Astrocyte of the cerebellum (primary cell): ENCODE data around the gene MARK1.

Experiments used
- DNase-seq: peaks from one replicate; pipeline ENCODE4 v3.0.0-alpha.2; 2011; ENCODE audit warnings: low read depth
- H3K4me3 ChIP-seq: 2 replicates; pipeline ENCODE4 v1.5.1; 2011; ENCODE audit warnings: mild to moderate bottlenecking, low read depth, low read length, moderate library complexity
- in situ Hi-C: cut with HindIII; loops from 2 replicates; pipeline ENCODE4 v1.10.0; 2017; ENCODE audit warnings: low sequenced_read_pairs
- TF ChIP-seq, protein P1 (sequence below): IDR thresholded peaks from 2 replicates; pipeline ENCODE4 v1.5.1; 2012; ENCODE audit warnings: low read length, low read depth, moderate library complexity, mild to moderate bottlenecking; ENCODE audit errors: missing control alignments

The MARK1 gene

DNA sequence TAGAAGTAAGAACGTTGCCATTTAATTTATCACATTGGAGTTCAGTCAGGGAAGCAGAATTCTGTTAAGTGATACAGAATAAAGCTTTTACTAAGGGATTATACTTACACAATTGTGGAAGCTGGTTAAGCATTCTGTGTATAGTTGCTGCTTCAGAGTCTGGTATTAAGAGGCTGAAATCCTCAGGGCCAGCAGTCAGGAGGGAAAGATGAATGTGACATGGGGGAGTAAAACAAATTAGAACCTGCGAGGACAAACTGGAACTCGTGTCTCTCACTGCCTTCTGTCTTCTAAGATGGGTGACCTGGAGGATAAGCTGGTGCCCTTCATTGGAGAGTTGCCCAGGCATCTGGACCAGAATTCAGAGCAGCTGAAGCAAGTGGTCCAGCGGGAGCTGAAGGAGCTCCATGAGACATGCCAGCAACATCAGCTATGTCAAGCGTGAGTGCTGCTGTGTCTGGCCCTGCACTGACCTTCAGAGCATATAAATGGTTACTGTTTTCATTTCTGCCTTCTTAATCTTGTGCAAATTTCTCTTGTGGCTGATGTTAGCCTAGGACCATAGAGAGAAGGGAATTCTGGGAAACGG, 23.0 kb downstream of the MARK1 start:
- in situ Hi-C loops, result no loop called here
- TF ChIP-seq, protein P1, sequence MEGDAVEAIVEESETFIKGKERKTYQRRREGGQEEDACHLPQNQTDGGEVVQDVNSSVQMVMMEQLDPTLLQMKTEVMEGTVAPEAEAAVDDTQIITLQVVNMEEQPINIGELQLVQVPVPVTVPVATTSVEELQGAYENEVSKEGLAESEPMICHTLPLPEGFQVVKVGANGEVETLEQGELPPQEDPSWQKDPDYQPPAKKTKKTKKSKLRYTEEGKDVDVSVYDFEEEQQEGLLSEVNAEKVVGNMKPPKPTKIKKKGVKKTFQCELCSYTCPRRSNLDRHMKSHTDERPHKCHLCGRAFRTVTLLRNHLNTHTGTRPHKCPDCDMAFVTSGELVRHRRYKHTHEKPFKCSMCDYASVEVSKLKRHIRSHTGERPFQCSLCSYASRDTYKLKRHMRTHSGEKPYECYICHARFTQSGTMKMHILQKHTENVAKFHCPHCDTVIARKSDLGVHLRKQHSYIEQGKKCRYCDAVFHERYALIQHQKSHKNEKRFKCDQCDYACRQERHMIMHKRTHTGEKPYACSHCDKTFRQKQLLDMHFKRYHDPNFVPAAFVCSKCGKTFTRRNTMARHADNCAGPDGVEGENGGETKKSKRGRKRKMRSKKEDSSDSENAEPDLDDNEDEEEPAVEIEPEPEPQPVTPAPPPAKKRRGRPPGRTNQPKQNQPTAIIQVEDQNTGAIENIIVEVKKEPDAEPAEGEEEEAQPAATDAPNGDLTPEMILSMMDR, result no peak
- no peak for DNase-seq
- no peak overlapping the region for H3K4me3 ChIP-seq

DNA sequence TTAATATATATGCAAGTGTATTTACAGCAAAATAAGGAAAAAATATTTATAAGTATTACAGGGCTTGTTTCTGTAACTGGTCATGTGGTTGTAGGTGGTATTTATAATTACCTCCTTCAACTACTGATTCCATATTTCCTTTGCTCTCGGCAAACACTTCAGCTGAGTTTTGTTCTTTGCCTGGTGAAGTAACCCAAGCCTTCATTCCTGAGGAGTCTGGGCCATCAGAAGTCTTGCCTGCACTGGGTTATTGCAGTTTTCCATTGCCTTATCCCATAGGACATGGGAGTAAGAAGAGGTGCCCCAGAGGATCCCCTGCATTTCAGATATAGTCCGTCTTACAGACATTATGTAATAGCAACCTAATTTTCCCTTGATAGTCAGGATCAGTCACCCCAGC, 23.8 kb downstream of the MARK1 start:
- no peak overlapping the region for H3K4me3 ChIP-seq
- DNase-seq, result no peak
- in situ Hi-C loops, result no loop called here
- TF ChIP-seq, protein P1, result no peak

DNA sequence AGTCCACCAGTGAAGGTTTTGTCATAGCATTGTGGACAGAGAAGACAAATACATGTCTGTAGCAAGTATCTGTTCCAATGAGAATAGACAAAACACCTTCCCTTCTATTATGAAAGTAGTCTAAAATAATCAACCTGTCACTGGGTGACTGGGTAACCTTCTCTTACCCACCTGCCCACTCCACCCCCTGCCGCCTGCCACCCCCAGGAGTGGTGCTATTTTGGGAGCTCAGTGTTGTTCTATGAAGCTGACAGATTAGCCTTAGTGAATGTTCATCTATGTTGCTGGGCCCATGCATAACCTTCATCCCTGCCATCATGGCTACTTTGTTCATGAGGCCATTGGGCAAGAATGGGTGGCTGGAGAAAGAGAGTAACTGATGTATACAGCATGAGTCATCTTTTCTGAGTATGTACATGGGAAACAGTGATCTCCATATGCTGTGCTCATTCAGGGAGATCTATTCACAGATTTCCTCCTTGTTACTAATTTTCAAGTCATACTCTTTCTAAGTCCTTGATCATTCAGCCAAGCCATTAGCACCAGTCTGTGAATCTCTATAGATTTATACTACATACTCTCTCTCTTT, 24.8 kb downstream of the MARK1 start:
- TF ChIP-seq, protein P1, result no peak
- in situ Hi-C loops, result no loop called here
- DNase-seq, result no peak
- no peak overlapping the region for H3K4me3 ChIP-seq

DNA sequence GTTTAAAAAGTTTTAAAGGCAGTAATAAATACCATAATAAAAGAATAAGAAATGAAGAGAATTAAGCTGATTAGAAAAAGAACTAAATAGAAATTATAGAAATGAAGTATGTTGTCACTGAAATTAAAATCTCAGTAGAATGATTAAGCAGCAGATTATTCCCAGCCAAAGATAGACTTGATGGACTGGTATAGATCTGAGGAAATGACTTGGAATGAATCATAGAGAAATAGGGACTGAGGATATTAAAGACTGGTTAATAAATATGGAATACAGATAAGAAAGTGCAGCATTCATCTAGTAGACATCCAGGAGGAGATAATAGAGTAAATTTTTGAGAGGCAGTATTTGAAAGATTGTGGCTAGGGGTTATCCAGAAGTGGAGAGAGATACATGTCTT, 28.7 kb downstream of the MARK1 start:
- in situ Hi-C loops, result no loop called here
- TF ChIP-seq, protein P1, result no peak
- no peak for DNase-seq
- H3K4me3 ChIP-seq, result no peak overlapping the region

DNA sequence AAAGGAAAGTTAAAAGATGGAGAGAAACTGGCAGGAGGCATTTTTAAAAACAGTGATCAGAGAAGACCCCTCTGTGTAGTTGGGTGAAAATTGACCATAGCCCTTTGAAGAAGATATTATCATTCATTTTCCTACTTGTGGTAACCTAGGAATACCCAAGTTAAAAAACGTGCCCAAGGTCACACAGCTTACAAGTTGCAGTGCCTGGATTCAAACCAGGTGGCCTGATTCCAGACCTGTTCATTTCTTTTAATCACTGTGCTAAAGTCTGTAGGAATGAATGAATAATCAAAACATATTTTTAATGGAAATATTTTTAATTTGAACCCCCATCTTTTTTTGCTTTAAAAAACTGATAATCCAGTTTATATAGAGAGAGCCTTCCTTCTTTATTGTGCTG, 35.6 kb downstream of the MARK1 start:
- in situ Hi-C loops, result no loop called here
- no peak overlapping the region for H3K4me3 ChIP-seq
- no peak for DNase-seq
- TF ChIP-seq, protein P1, result no peak

DNA sequence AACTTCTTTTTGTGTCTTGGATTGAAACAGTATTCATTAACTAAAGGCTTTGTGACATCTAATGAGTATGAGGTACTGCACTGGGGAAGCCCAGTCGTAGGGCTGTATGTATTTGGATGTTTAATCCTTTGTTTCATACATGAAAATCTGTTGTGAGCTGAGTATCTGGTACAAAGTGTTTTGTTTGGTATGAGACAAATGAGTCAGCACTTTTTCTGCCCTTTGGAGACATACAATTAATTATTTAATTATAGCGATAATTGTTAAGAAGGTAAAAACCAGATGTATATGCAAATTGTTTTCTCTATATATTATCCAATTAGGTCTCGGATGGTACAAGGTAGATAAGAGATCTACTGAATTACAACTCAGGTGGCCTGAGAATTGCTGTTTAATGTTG, 36.3 kb downstream of the MARK1 start:
- no peak overlapping the region for H3K4me3 ChIP-seq
- TF ChIP-seq, protein P1, result no peak
- no peak for DNase-seq
- in situ Hi-C loops, result no loop called here
